Fibroblast of skin of right quadriceps (primary cell): ENCODE data around the gene EFNB3.

Experiments used
- DNase-seq: peaks from one replicate; pipeline ENCODE4 v3.0.0-alpha.2; 2013

Gene EFNB3

GRCh38 chr17:7704601-7705268 is at the start of gene EFNB3:
EFNB3 (plus strand) TSS chr17:7705202; CDS start chr17:7705599, 397 bp downstream.
- DNase-seq, result peak; percentile 63

GRCh38 chr17:7655541-7655840 is 49.5 kb upstream of the EFNB3 start:
- DNase-seq, result no peak

- no peak for DNase-seq
Observed at GRCh38 chr17:7656958-7657609, 47.9 kb upstream of the EFNB3 start.

GRCh38 chr17:7667656-7668406 is 37.2 kb upstream of the EFNB3 start:
- DNase-seq, result no peak

GRCh38 chr17:7668482-7668881 is 36.5 kb upstream of the EFNB3 start:
- DNase-seq, result no peak

- DNase-seq, result no peak
Observed at GRCh38 chr17:7673239-7673638, 31.8 kb upstream of the EFNB3 start.

- DNase-seq, result no peak
Observed at GRCh38 chr17:7674934-7675333, 30.1 kb upstream of the EFNB3 start.

GRCh38 chr17:7676533-7676932 is 28.5 kb upstream of the EFNB3 start:
- no peak for DNase-seq

GRCh38 chr17:7677388-7678067 is 27.5 kb upstream of the EFNB3 start:
- DNase-seq, result no peak

- DNase-seq, result no peak
Observed at GRCh38 chr17:7684851-7685532, 20.0 kb upstream of the EFNB3 start.

- DNase-seq, result peak; percentile 94
Observed at GRCh38 chr17:7685533-7686221, 19.3 kb upstream of the EFNB3 start.

GRCh38 chr17:7686222-7687071 is 18.6 kb upstream of the EFNB3 start:
- DNase-seq, result peak; percentile 90

GRCh38 chr17:7687072-7687907 is 17.7 kb upstream of the EFNB3 start, which contains the start of gene TP53:
TP53 (minus strand) TSS chr17:7687490; CDS start chr17:7676594, 10,896 bp downstream.
- DNase-seq, result peak; percentile 93

- DNase-seq, result peak; percentile 99
Observed at GRCh38 chr17:7687908-7688807, 16.8 kb upstream of the EFNB3 start, which contains the start of gene WRAP53. WRAP53 (plus strand) TSS chr17:7688477; CDS start chr17:7688649, 172 bp downstream.

GRCh38 chr17:7688808-7689316 is 16.1 kb upstream of the EFNB3 start:
- no peak for DNase-seq

GRCh38 chr17:7695586-7695985 is 9.4 kb upstream of the EFNB3 start:
- DNase-seq, result no peak

- no peak for DNase-seq
Observed at GRCh38 chr17:7697828-7698588, 7.0 kb upstream of the EFNB3 start.

GRCh38 chr17:7700510-7700909 is 4.5 kb upstream of the EFNB3 start:
- DNase-seq, result no peak
